OCI-LY1 (cell line): ENCODE data around the gene RAB3A.

Experiments
- H2AFZ ChIP-seq: fragments of 200-600 bp; sonication (generic), shearing (Covaris generic); 2 replicates; pipeline ENCODE4 v1.6.0; 2014; ENCODE audit warnings: antibody characterized with exemption, mild to moderate bottlenecking, low read length
- H3F3A ChIP-seq: fragments of 200-600 bp; sonication (generic), shearing (Covaris generic); 2 replicates; pipeline ENCODE4 v1.6.0; 2014; ENCODE audit warnings: mild to moderate bottlenecking, antibody characterized with exemption, low read length, moderate library complexity; ENCODE audit not compliant: insufficient read depth
- H3K27ac ChIP-seq: fragments of 200-600 bp; sonication (generic); 2 replicates; pipeline ENCODE4 v1.5.1; 2014; ENCODE audit warnings: low read length, mixed run types, mild to moderate bottlenecking, low read depth; ENCODE audit not compliant: poor library complexity, severe bottlenecking
- H3K27me3 ChIP-seq: fragments of 200-600 bp; sonication (generic); 2 replicates; pipeline ENCODE4 v1.6.0; 2014; ENCODE audit warnings: antibody characterized with exemption, mild to moderate bottlenecking, low read length, moderate library complexity; ENCODE audit not compliant: insufficient read depth
- H3K36me3 ChIP-seq: fragments of 200-600 bp; sonication (generic); 2 replicates; pipeline ENCODE4 v1.6.1; 2014; ENCODE audit warnings: mild to moderate bottlenecking, antibody characterized with exemption, low read length, moderate library complexity, mixed read lengths; ENCODE audit not compliant: insufficient read depth
- H3K4me1 ChIP-seq: fragments of 200-600 bp; sonication (generic); 2 replicates; pipeline ENCODE4 v1.5.1; 2014; ENCODE audit warnings: mild to moderate bottlenecking, low read length, moderate library complexity; ENCODE audit not compliant: insufficient read depth, severe bottlenecking
- H3K4me2 ChIP-seq: fragments of 200-600 bp; sonication (generic), shearing (Covaris generic); 2 replicates; pipeline ENCODE4 v1.6.1; 2014; ENCODE audit warnings: low read length
- H3K4me3 ChIP-seq: fragments of 200-600 bp; sonication (generic); 2 replicates; pipeline ENCODE4 v1.5.1; 2014; ENCODE audit warnings: low read length, low read depth, mild to moderate bottlenecking, mixed read lengths; ENCODE audit not compliant: poor library complexity, severe bottlenecking
- H3K79me2 ChIP-seq: fragments of 200-600 bp; shearing (Covaris generic); 2 replicates; pipeline ENCODE4 v1.6.1; 2016; ENCODE audit warnings: mixed run types, low read length, mixed read lengths; ENCODE audit not compliant: insufficient read depth
- H3K9ac ChIP-seq: fragments of 200-600 bp; sonication (generic), shearing (Covaris generic); 2 replicates; pipeline ENCODE4 v1.6.1; 2014; ENCODE audit warnings: mild to moderate bottlenecking, low read length, mixed read lengths
- H3K9me2 ChIP-seq: fragments of 200-600 bp; sonication (generic), shearing (Covaris generic); 2 replicates; pipeline ENCODE4 v1.6.1; 2014; ENCODE audit warnings: low read depth, mild to moderate bottlenecking, low read length, mixed read lengths
- H3K9me3 ChIP-seq: fragments of 200-600 bp; shearing (Covaris generic); 2 replicates; pipeline ENCODE4 v1.6.1; 2014; ENCODE audit warnings: low read length, mixed read lengths
- H4K20me1 ChIP-seq: fragments of 200-600 bp; sonication (generic), shearing (Covaris generic); 2 replicates; pipeline ENCODE4 v1.6.0; 2016; ENCODE audit warnings: mild to moderate bottlenecking, low read length; ENCODE audit not compliant: insufficient read depth
- CTCF ChIP-seq: fragments of 200-600 bp; sonication (generic), shearing (Covaris generic); IDR thresholded peaks from 2 replicates; pipeline ENCODE4 v1.5.1; 2017; ENCODE audit warnings: mild to moderate bottlenecking, antibody characterized with exemption, low read length, moderate library complexity, mixed read lengths
- EZH2 ChIP-seq: fragments of 200-600 bp; sonication (generic), shearing (Covaris generic); IDR thresholded peaks from 2 replicates; pipeline ENCODE4 v1.8.0; 2017; ENCODE audit warnings: borderline replicate concordance, mixed run types, mild to moderate bottlenecking, antibody characterized with exemption, low read length, moderate library complexity, mixed read lengths

Gene RAB3A

DNA sequence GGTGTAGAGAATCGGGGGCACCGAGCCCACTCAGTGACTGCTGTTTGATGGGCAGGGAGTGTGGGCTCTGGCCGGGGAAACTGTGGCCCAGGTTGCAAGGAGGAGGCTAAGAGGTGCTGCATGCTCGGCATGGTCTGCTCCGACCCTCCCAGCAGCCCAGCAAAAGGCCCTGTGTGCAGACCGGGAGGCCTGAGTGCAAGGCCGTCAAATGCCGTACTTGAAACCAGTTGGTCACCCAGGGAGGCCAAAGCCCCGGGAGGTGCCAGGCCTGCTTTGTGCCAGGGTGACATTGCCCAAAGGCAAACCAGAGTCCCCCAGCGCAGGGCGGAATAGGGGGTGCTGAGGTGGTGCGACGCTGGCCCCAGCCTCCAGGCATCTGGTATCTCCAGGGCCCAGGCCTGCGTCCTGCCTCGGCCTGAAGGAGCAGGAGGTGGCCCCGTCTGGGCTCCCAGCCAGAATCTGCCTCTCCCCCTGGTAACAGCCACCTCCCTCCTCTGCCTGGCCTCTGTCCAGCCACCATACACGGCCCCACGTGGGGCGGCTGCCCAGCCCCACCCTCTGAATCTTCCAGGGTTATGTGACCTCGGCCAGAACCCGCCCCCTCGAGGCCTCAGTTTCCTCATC is 46.9 kb downstream of the RAB3A start:
- Histone ChIP-seq H3K4me2 (peak overlapping the region; percentile 14; the same call in 1 of the 2 replicates), H2AFZ (no peak overlapping the region), H3F3A (no peaks in the 10 kb centered on the region), H3K9me2 (no peaks in the 10 kb centered on the region), H4K20me1 (no peaks in the 10 kb centered on the region), H3K79me2 (no peaks in the 10 kb centered on the region), H3K4me3 (no peak overlapping the region), H3K4me1 (peaks cover 51% of the 10 kb centered on the region), H3K27ac (peak overlapping the region; percentile 65), H3K36me3 (peaks cover 13% of the 10 kb centered on the region; the same call in 1 of the 2 replicates), H3K9me3 (no peaks in the 10 kb centered on the region), H3K9ac (no peak overlapping the region; the same call in 1 of the 2 replicates), H3K27me3 (no peaks in the 10 kb centered on the region)
- no peak for TF ChIP-seq CTCF
- TF ChIP-seq EZH2 = no peak

DNA sequence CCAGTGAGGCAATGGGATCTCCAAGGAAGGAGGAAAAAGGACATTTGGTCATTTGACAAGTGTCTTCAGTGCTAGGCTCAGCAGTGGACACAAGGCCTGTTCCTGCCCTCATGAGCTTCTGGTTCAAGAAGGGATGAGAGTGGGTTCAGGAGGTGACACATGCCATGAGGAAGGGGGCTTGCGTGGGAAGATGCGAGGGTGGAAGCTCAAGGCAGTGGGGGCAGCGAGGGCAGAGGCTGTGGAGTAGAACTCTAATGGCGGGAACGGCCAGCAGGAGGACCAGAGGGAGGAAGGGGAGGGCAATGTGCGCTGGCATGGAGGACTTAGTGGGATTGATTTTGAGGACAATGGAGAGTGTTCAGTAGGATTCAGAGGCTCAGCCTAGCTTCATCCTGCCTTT is 47.6 kb downstream of the RAB3A start:
- Histone ChIP-seq H3K9me2 (no peaks in the 10 kb centered on the region), H4K20me1 (no peaks in the 10 kb centered on the region), H3K79me2 (no peaks in the 10 kb centered on the region), H3K27ac (no peak overlapping the region), H3K27me3 (no peaks in the 10 kb centered on the region), H3K9me3 (no peaks in the 10 kb centered on the region), H3K9ac (no peak overlapping the region), H3F3A (no peaks in the 10 kb centered on the region), H3K4me1 (peaks cover 52% of the 10 kb centered on the region), H3K4me3 (no peak overlapping the region), H3K4me2 (no peak overlapping the region), H3K36me3 (peaks cover 10% of the 10 kb centered on the region; the same call in 1 of the 2 replicates), H2AFZ (no peak overlapping the region)
- TF ChIP-seq CTCF = no peak
- TF ChIP-seq EZH2 = no peak

- no peak overlapping the region for H3K9ac ChIP-seq
- no peak overlapping the region for H3K4me2 ChIP-seq
- no peaks in the 10 kb centered on the region for H3F3A ChIP-seq
- peaks cover 16% of the 10 kb centered on the region; the same call in 1 of the 2 replicates for H3K36me3 ChIP-seq
- TF ChIP-seq EZH2 = no peak
- no peak for TF ChIP-seq CTCF
- no peak overlapping the region for H3K27ac ChIP-seq
- no peaks in the 10 kb centered on the region for H3K27me3 ChIP-seq
- peaks cover 49% of the 10 kb centered on the region for H3K4me1 ChIP-seq
- H3K4me3 ChIP-seq = no peak overlapping the region
- no peak overlapping the region for H2AFZ ChIP-seq
- no peaks in the 10 kb centered on the region for H3K9me3 ChIP-seq
- H3K79me2 ChIP-seq = no peaks in the 10 kb centered on the region
- no peaks in the 10 kb centered on the region for H4K20me1 ChIP-seq
- H3K9me2 ChIP-seq = no peaks in the 10 kb centered on the region
These were observed 48.5 kb downstream of the RAB3A start for GRCh38 chr19:18155095-18156087.
